ENCODE measurements around the gene CD151.

CD151 gene

GRCh38 chr11:870418-870817 is 37.7 kb downstream of the CD151 start:
- Histone ChIP-seq H3K9me3 (ENCODE audit: severe bottlenecking) (no peaks in the 10 kb centered on the region), H3K27ac (ENCODE audit: poor library complexity, severe bottlenecking) (no peak overlapping the region), H3K36me3 (ENCODE audit: low read depth) (peaks cover 9% of the 10 kb centered on the region), H3K4me3 (ENCODE audit: severe bottlenecking) (no peak overlapping the region), H3K27me3 (ENCODE audit: insufficient read depth, poor library complexity, severe bottlenecking) (no peaks in the 10 kb centered on the region), H3K4me1 (ENCODE audit: insufficient read depth, poor library complexity, severe bottlenecking) (no peaks in the 10 kb centered on the region)
- TF ChIP-seq CTCF (IDR thresholded peaks at IDR 0.05; ENCODE audit: poor library complexity, severe bottlenecking) = no peak
- DNase-seq (ENCODE audit: low spot score) = no peak
- ATAC-seq (ENCODE audit: low read depth) = no peak

GRCh38 chr11:871472-871871 is 38.7 kb downstream of the CD151 start:
- Histone ChIP-seq H3K4me3 (ENCODE audit: severe bottlenecking) (no peak overlapping the region), H3K9me3 (ENCODE audit: severe bottlenecking) (no peaks in the 10 kb centered on the region), H3K27ac (ENCODE audit: poor library complexity, severe bottlenecking) (no peak overlapping the region), H3K27me3 (ENCODE audit: insufficient read depth, poor library complexity, severe bottlenecking) (no peaks in the 10 kb centered on the region), H3K4me1 (ENCODE audit: insufficient read depth, poor library complexity, severe bottlenecking) (no peaks in the 10 kb centered on the region), H3K36me3 (ENCODE audit: low read depth) (0 out of 2 replicates have a peak, but pooled peaks cover 4% of the 10 kb centered on the region)
- TF ChIP-seq CTCF (IDR thresholded peaks at IDR 0.05; ENCODE audit: poor library complexity, severe bottlenecking) = no peak
- no peak for DNase-seq (ENCODE audit: low spot score)
- ATAC-seq (ENCODE audit: low read depth) = no peak

GRCh38 chr11:872799-873198 is 40.0 kb downstream of the CD151 start:
- Histone ChIP-seq H3K36me3 (ENCODE audit: low read depth) (no peaks in the 10 kb centered on the region), H3K27ac (ENCODE audit: poor library complexity, severe bottlenecking) (no peak overlapping the region), H3K4me1 (ENCODE audit: insufficient read depth, poor library complexity, severe bottlenecking) (no peaks in the 10 kb centered on the region), H3K9me3 (ENCODE audit: severe bottlenecking) (no peaks in the 10 kb centered on the region), H3K27me3 (ENCODE audit: insufficient read depth, poor library complexity, severe bottlenecking) (no peaks in the 10 kb centered on the region), H3K4me3 (ENCODE audit: severe bottlenecking) (no peak overlapping the region)
- TF ChIP-seq CTCF (IDR thresholded peaks at IDR 0.05; ENCODE audit: poor library complexity, severe bottlenecking) = no peak
- ATAC-seq (ENCODE audit: low read depth) (no peak), DNase-seq (ENCODE audit: low spot score) (no peak)

- H3K36me3 ChIP-seq (ENCODE audit: low read depth) = peaks cover 5% of the 10 kb centered on the region
- no peaks in the 10 kb centered on the region for H3K9me3 ChIP-seq (ENCODE audit: severe bottlenecking)
- DNase-seq (ENCODE audit: low spot score) = no peak
- H3K27me3 ChIP-seq (ENCODE audit: insufficient read depth, poor library complexity, severe bottlenecking) = no peaks in the 10 kb centered on the region
- H3K27ac ChIP-seq (ENCODE audit: poor library complexity, severe bottlenecking) = no peak overlapping the region
- H3K4me1 ChIP-seq (ENCODE audit: insufficient read depth, poor library complexity, severe bottlenecking) = no peaks in the 10 kb centered on the region
- no peak for TF ChIP-seq CTCF (IDR thresholded peaks at IDR 0.05; ENCODE audit: poor library complexity, severe bottlenecking)
- ATAC-seq (ENCODE audit: low read depth) = no peak
- H3K4me3 ChIP-seq (ENCODE audit: severe bottlenecking) = no peak overlapping the region
Observed at GRCh38 chr11:873706-874105, 41.0 kb downstream of the CD151 start.

- Histone ChIP-seq H3K4me3 (ENCODE audit: severe bottlenecking) (no peak overlapping the region), H3K4me1 (ENCODE audit: insufficient read depth, poor library complexity, severe bottlenecking) (no peaks in the 10 kb centered on the region), H3K36me3 (ENCODE audit: low read depth) (peaks cover 5% of the 10 kb centered on the region), H3K27me3 (ENCODE audit: insufficient read depth, poor library complexity, severe bottlenecking) (no peaks in the 10 kb centered on the region), H3K27ac (ENCODE audit: poor library complexity, severe bottlenecking) (no peak overlapping the region), H3K9me3 (ENCODE audit: severe bottlenecking) (no peaks in the 10 kb centered on the region)
- ATAC-seq (ENCODE audit: low read depth) = no peak
- DNase-seq (ENCODE audit: low spot score) = no peak
- no peak for TF ChIP-seq CTCF (IDR thresholded peaks at IDR 0.05; ENCODE audit: poor library complexity, severe bottlenecking)
Observed at GRCh38 chr11:875203-875602, 42.5 kb downstream of the CD151 start.

All from RWPE2 (cell line).